HG03039 (cell line): Measurements from ENCODE around the gene DENND1B.
"Not testable (repeated sequence)": the region's sequence is repeated elsewhere in the genome, so short reads cannot be mapped to it uniquely, and the experiment has no call there.

Experiments used
- ATAC-seq: cut with Tn5 transposase; IDR thresholded peaks from one replicate; pipeline ENCODE4 v1.9.1; 2021; ENCODE audit warnings: mild to moderate bottlenecking, moderate library complexity; ENCODE audit not compliant: unreplicated experiment

Gene DENND1B

GRCh38 chr1:197745911-197746310, 29.4 kb downstream of the DENND1B start:
- no peak for ATAC-seq

- ATAC-seq = no peak
Observed at GRCh38 chr1:197744979-197745378, 30.3 kb downstream of the DENND1B start.

GRCh38 chr1:197743578-197743977, 31.7 kb downstream of the DENND1B start:
- ATAC-seq = no peak

GRCh38 chr1:197740992-197741391, 34.3 kb downstream of the DENND1B start:
- ATAC-seq = no peak

GRCh38 chr1:197738927-197739326, 36.4 kb downstream of the DENND1B start:
- ATAC-seq = no peak

GRCh38 chr1:197737916-197738315, 37.4 kb downstream of the DENND1B start:
- no peak for ATAC-seq

- ATAC-seq = no peak
Observed at GRCh38 chr1:197736685-197737084, 38.6 kb downstream of the DENND1B start.

GRCh38 chr1:197735461-197735860, 39.8 kb downstream of the DENND1B start:
- ATAC-seq = no peak

GRCh38 chr1:197733324-197733723, 42.0 kb downstream of the DENND1B start:
- ATAC-seq = no peak

GRCh38 chr1:197732187-197732586, 43.1 kb downstream of the DENND1B start:
- no peak for ATAC-seq

- ATAC-seq = no peak
Observed at GRCh38 chr1:197731449-197731848, 43.8 kb downstream of the DENND1B start.

- no peak for ATAC-seq
Observed at GRCh38 chr1:197725976-197726375, 49.3 kb downstream of the DENND1B start.

GRCh38 chr1:197725044-197725443, 50.2 kb downstream of the DENND1B start:
- ATAC-seq = no peak

GRCh38 chr1:197715806-197716205, 59.5 kb downstream of the DENND1B start:
- ATAC-seq = no peak

GRCh38 chr1:197706601-197707000, 68.7 kb downstream of the DENND1B start:
- no peak for ATAC-seq

GRCh38 chr1:197705941-197706340, 69.3 kb downstream of the DENND1B start:
- no peak for ATAC-seq

- not testable (repeated sequence) for ATAC-seq
Observed at GRCh38 chr1:197700688-197701087, 74.6 kb downstream of the DENND1B start.

- ATAC-seq = no peak
Observed at GRCh38 chr1:197696372-197696771, 78.9 kb downstream of the DENND1B start.

- no peak for ATAC-seq
Observed at GRCh38 chr1:197695961-197696360, 79.3 kb downstream of the DENND1B start.

- no peak for ATAC-seq
Observed at GRCh38 chr1:197692965-197693364, 82.3 kb downstream of the DENND1B start.

GRCh38 chr1:197691816-197692215, 83.5 kb downstream of the DENND1B start:
- no peak for ATAC-seq

- ATAC-seq = no peak
Observed at GRCh38 chr1:197690074-197690473, 85.2 kb downstream of the DENND1B start.

- ATAC-seq = no peak
Observed at GRCh38 chr1:197688233-197688632, 87.0 kb downstream of the DENND1B start.
